Measurements from ENCODE around the gene RPLP2.

GRCh38 chr11:765025-765801 is 44.6 kb upstream of the RPLP2 start:
- TF ChIP-seq YY1 (IDR thresholded peaks at IDR 0.05; ENCODE audit: low read depth) (no peak), NFIC (IDR thresholded peaks at IDR 0.05) (no peak)

Data from Ishikawa (cell line).